WI38 (cell line): Measurements from ENCODE around the gene SHANK1.

Source experiments
- H3K4me3 ChIP-seq: 2 replicates; pipeline ENCODE4 v1.5.1; 2011; ENCODE audit warnings: low read depth, mild to moderate bottlenecking, control low read depth, low read length
- TF ChIP-seq, protein P1 (sequence below): IDR thresholded peaks from 2 replicates; pipeline ENCODE4 v1.5.1; 2012; ENCODE audit warnings: low read depth, mild to moderate bottlenecking, control low read depth, low read length

The SHANK1 gene

DNA sequence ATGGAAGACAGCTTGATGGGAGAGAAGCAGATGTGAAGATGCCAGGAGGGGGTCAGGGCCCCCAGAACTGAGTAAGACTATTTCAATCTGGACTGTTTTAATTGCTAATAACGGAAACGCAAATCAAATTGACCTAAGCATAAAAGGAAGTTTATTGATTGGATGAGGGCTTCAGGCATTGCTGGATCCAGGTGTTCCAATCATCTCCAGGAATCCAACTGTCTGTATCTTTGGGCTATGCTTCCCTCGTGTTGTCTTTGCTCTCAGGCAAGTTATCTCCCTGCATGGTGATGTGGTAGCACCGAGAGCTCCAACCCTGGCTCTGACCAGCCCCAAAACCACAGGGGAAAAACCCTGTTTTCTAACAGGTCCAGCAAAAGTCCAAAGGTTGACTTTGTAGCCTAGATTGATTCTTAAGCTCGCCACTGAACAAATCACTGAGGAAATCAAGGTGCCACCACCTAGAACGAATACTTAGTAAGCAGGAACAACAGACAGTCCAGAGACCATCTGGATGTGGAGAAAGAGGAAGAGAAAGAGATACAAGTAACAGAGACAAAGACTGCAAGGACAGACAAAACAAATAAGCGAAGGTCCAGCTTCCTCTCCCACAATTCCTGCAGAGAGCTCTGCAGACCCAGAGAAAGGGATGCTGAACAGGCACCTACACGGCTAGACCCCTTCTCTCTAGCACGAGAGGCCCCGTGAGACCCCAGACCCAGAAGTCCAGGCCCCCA is 71.6 kb downstream of the SHANK1 start:
- TF ChIP-seq, protein P1, sequence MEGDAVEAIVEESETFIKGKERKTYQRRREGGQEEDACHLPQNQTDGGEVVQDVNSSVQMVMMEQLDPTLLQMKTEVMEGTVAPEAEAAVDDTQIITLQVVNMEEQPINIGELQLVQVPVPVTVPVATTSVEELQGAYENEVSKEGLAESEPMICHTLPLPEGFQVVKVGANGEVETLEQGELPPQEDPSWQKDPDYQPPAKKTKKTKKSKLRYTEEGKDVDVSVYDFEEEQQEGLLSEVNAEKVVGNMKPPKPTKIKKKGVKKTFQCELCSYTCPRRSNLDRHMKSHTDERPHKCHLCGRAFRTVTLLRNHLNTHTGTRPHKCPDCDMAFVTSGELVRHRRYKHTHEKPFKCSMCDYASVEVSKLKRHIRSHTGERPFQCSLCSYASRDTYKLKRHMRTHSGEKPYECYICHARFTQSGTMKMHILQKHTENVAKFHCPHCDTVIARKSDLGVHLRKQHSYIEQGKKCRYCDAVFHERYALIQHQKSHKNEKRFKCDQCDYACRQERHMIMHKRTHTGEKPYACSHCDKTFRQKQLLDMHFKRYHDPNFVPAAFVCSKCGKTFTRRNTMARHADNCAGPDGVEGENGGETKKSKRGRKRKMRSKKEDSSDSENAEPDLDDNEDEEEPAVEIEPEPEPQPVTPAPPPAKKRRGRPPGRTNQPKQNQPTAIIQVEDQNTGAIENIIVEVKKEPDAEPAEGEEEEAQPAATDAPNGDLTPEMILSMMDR: no peak
- H3K4me3 ChIP-seq: no peak overlapping the region

- TF ChIP-seq, protein P1: no peak
- no peak overlapping the region for H3K4me3 ChIP-seq
Observed at GRCh38 chr19:50646074-50646807, 73.4 kb downstream of the SHANK1 start.

DNA sequence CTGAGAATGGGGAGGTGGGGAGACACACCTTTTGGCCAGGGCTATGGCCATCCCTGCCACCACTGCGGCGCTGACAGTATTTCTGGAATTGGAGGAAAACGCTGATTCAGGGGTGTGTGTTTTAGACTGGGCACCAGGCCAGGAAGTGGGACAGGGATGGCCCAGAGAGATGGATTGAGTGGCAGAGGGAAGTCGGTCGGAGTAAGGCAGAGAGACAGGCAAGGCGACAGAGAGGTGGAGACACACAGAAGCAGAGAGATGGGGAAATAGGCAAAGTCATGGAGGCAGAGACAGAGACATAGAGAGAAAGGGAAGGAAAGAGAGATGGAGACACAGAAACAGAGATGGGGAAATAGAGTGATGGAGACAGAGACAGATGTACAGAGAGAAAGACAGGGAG is 74.5 kb downstream of the SHANK1 start:
- TF ChIP-seq, protein P1: no peak
- no peak overlapping the region for H3K4me3 ChIP-seq

DNA sequence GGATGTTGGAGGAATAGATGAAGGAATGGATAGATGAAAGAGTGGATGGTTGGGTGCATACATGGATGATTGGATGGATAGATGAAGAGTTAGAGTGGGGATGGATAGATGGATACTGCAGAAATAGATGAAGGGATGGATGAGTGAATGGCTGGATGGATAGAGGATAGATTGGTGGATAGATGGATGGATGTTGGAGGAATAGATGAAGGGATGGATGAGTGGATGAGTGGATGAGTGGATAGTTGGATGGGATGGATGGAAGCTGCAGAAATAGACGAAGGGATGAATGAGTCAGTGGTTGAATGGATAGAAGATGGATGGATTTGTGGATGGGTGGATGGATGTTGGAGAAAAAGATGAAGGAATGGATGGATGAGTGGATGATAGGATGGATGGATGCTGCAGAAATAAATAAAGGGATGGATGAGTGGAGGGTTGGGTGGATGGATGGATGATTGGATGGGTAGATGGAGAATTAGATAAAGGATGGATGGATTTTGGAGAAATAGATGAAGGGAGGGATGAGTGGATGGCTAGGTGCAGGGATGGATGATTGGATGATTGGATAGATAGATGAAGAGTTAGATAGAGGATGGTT is 75.2 kb downstream of the SHANK1 start:
- no peak overlapping the region for H3K4me3 ChIP-seq
- TF ChIP-seq, protein P1: no peak

GRCh38 chr19:50640368-50640767 is 79.2 kb downstream of the SHANK1 start:
- TF ChIP-seq, protein P1: no peak
- no peak overlapping the region for H3K4me3 ChIP-seq

DNA sequence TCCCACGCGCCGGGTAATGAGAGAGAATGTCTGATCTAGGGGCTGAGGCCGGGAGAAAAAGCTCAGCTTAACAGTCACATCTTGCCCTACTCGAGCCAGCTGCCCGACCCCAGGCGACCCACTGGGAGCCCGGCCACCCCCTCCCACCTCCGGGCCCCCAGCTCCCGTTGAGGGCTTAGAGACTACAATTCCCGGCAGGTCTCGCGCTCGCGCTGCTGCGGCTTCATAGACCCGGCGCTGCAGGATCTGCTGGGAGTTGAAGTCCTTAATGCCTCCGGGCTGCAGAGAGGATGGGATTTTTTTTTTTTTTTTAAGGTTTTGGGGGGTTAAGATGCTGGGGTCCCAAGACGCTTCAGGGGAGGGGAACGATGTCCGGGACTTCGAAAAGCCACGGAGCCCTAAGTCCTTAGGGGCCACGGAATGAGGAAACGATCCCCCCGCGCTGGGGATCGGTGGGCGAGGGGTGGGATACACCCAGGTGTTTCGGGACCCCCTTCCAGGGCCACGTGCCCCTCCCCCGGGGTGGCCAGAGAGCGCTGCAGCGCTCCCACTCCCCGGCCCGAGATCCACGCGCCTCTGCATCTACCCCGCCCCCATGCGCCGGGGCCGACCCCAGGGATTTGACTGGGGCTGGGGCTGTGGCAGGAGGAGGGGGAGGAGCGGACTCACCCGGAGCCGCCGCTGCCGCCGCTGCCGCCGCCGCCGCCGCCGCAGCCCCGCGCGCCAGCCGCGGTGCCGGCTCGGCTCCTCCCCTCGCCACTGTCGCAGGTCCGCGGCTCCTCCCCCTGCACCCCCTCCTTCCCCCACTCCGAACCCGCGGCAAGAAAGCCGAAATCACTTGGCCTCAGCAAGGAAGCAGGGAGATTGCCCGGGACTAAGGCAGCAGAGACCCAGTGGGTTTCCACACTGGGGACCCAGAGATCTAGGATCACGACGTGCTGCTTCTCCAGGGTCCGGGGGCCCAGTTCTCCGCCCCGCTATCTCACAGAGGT is 80.2 kb downstream of the SHANK1 start, which contains the start of gene SYT3:
TSS of gene SYT3 (minus strand) at position 761 of the 992 bp plus-strand sequence. CDS start 2,470 bp downstream, outside the sequence.
- TF ChIP-seq, protein P1: no peak

More for the DNA sequence above, 80.2 kb downstream of the SHANK1 start, which contains the start of gene SYT3:
- H3K4me3 ChIP-seq: peak within 1 kb of the TSS; percentile 39
